ENCODE data around the gene IFT22.

GRCh38 chr7:101363734-101364374 lies 42.2 kb upstream of the IFT22 start:
- peak; percentile 82 for TF ChIP-seq CTCF (IDR thresholded peaks at IDR 0.05; ENCODE audit: insufficient read depth, low read length, poor library complexity, severe bottlenecking)
- no peak for TF ChIP-seq EZH2phosphoT487 (conservative IDR thresholded peaks at IDR 0.05; ENCODE audit: low read length)
